Fibroblast of lung (primary cell): ENCODE measurements around the gene KIAA0232. TPM values are rescaled to one million over a fixed set of nuclear protein-coding genes. Genes with fewer than 3 reads are reported as not detected.

Source experiments
- DNase-seq, 2 donors: peaks; one replicate each; pipeline versions ENCODE4 v3.0.0 to v3.0.0-alpha.2; 2010; ENCODE audit warnings: low read depth in 2 of 2
- H2AFZ ChIP-seq: 2 replicates; pipeline ENCODE4 v1.5.1; 2012; ENCODE audit warnings: low read length, control low read depth, inconsistent platforms
- H3K27ac ChIP-seq: 2 replicates; pipeline ENCODE4 v1.5.1; 2011; ENCODE audit warnings: low read length, control low read depth; ENCODE audit not compliant: insufficient read depth
- H3K27me3 ChIP-seq: 2 replicates; pipeline ENCODE4 v1.5.1; 2011; ENCODE audit warnings: mild to moderate bottlenecking, low read length; ENCODE audit not compliant: control insufficient read depth, insufficient read depth
- H3K36me3 ChIP-seq: 2 replicates; pipeline ENCODE4 v1.5.1; 2011; ENCODE audit warnings: low read length; ENCODE audit not compliant: control insufficient read depth, insufficient read depth
- H3K4me1 ChIP-seq: 2 replicates; pipeline ENCODE4 v1.5.1; 2011; ENCODE audit warnings: low read length; ENCODE audit not compliant: control insufficient read depth, insufficient read depth; ENCODE audit errors: extremely low read depth
- H3K4me2 ChIP-seq: 2 replicates; pipeline ENCODE4 v1.5.1; 2011; ENCODE audit warnings: low read length, control low read depth; ENCODE audit not compliant: insufficient read depth; ENCODE audit errors: extremely low read depth
- H3K4me3 ChIP-seq, 4 experiments: fragments of 200-600 bp in 1 of 4; sonication (generic) in 1 of 4; replicated peaks in 1 of 4; 2 replicates each; pipeline ENCODE4 v1.5.1; 2011 to 2016; ENCODE audit warnings: low read length in 4 of 4, low read depth in 3 of 4, mild to moderate bottlenecking in 3 of 4, control low read depth in 2 of 4, inconsistent platforms in 1 of 4, mixed read lengths in 1 of 4; ENCODE audit not compliant: insufficient read depth in 1 of 4; ENCODE audit errors: control extremely low read depth in 1 of 4
- H3K79me2 ChIP-seq: 2 replicates; pipeline ENCODE4 v1.5.1; 2012; ENCODE audit warnings: mild to moderate bottlenecking, low read length, inconsistent platforms; ENCODE audit not compliant: control insufficient read depth, insufficient read depth
- H3K9ac ChIP-seq: 2 replicates; pipeline ENCODE4 v1.5.1; 2011; ENCODE audit warnings: mild to moderate bottlenecking, low read length, control low read depth; ENCODE audit not compliant: insufficient read depth
- H3K9me3 ChIP-seq: 2 replicates; pipeline ENCODE4 v1.5.1; 2012; ENCODE audit warnings: low read depth, low read length; ENCODE audit not compliant: control insufficient read depth, insufficient read depth
- H4K20me1 ChIP-seq: 2 replicates; pipeline ENCODE4 v1.5.1; 2011; ENCODE audit warnings: low read length; ENCODE audit not compliant: control insufficient read depth, insufficient read depth; ENCODE audit errors: extremely low read depth
- EZH2 ChIP-seq: IDR thresholded peaks from 2 replicates; pipeline ENCODE4 v1.5.1; 2012; ENCODE audit warnings: low read length, control low read depth, mild to moderate bottlenecking; ENCODE audit errors: missing control alignments
- polyA plus RNA-seq, 2 donors: library from polyadenylated mRNA; depleted of rRNA in 1 of 2; stranded (reverse) in 1 of 2; unstranded in 1 of 2; fragments of >200 nt; gene quantifications; 2 replicates each; pipeline ENCODE4 v1.2.1, GENCODE V29; 2011 to 2012; ENCODE audit warnings: missing spikeins in 1 of 2
- total RNA-seq: library from RNA; depleted of rRNA; stranded (reverse); fragments of >200 nt; gene quantifications from 2 replicates; pipeline ENCODE4 v1.2.1, GENCODE V29; 2014
- TF ChIP-seq, protein P1 (sequence below), 2 donors: IDR thresholded peaks in 1 of 2; conservative IDR thresholded peaks in 1 of 2; 1 replicate in 1 of 2; 2 replicates in 1 of 2; pipeline ENCODE4 v1.5.1; 2011 to 2012; ENCODE audit warnings: low read length in 2 of 2, control low read depth in 1 of 2, inconsistent platforms in 1 of 2, low read depth in 1 of 2, mild to moderate bottlenecking in 1 of 2

KIAA0232 gene
- total and polyA plus RNA-seq, 2 donors (not counting 1 experiment from before 2014, with no cell fraction given) = 18.0 to 18.8 TPM

DNA sequence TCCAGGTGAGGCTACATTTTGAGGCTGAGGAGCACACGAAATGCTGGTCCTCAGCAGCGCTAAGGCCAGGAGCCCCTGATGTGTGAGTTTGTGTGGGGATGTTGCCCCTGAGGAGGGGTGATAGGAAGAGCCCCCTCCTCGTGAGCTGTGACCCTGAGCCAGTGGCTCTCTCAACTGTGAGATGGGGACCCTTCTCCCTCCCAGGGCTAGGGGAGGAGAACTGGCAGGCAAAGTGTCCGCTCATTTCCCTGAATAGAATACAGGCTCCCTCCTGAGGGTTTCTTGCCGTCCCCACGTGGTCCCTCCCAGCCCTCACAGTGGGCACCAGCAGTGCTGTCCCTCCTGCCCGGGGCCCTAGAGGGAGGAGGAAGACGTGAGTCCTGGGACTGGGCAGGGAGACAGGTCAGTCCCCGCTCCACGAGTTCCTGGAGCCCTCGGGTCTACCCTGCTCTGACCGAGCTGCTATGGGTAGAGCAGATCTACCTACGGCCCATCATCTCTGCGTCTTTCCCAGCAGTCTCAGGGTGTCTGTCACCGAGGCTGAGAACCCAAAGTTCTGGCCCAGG is 106.1 kb downstream of the KIAA0232 start:
- Histone ChIP-seq H4K20me1 (no peaks in the 10 kb centered on the region), H3K27me3 (no peaks in the 10 kb centered on the region), H3K36me3 (no peaks in the 10 kb centered on the region), H2AFZ (no peak overlapping the region), H3K4me2 (no peak overlapping the region), H3K4me3 (no peak overlapping the region), H3K79me2 (no peaks in the 10 kb centered on the region), H3K9me3 (no peaks in the 10 kb centered on the region), H3K27ac (no peak overlapping the region), H3K9ac (no peak overlapping the region), H3K4me1 (peaks cover 23% of the 10 kb centered on the region)
- TF ChIP-seq, protein P1, sequence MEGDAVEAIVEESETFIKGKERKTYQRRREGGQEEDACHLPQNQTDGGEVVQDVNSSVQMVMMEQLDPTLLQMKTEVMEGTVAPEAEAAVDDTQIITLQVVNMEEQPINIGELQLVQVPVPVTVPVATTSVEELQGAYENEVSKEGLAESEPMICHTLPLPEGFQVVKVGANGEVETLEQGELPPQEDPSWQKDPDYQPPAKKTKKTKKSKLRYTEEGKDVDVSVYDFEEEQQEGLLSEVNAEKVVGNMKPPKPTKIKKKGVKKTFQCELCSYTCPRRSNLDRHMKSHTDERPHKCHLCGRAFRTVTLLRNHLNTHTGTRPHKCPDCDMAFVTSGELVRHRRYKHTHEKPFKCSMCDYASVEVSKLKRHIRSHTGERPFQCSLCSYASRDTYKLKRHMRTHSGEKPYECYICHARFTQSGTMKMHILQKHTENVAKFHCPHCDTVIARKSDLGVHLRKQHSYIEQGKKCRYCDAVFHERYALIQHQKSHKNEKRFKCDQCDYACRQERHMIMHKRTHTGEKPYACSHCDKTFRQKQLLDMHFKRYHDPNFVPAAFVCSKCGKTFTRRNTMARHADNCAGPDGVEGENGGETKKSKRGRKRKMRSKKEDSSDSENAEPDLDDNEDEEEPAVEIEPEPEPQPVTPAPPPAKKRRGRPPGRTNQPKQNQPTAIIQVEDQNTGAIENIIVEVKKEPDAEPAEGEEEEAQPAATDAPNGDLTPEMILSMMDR (conservative IDR thresholded peaks at IDR 0.05 in 1 of 2, IDR thresholded peaks at IDR 0.05 in 1 of 2; ENCODE audit: low read depth in 1 of 2, low read length in 2 of 2) = no peak
- no peak for TF ChIP-seq EZH2
- DNase-seq = no peak

DNA sequence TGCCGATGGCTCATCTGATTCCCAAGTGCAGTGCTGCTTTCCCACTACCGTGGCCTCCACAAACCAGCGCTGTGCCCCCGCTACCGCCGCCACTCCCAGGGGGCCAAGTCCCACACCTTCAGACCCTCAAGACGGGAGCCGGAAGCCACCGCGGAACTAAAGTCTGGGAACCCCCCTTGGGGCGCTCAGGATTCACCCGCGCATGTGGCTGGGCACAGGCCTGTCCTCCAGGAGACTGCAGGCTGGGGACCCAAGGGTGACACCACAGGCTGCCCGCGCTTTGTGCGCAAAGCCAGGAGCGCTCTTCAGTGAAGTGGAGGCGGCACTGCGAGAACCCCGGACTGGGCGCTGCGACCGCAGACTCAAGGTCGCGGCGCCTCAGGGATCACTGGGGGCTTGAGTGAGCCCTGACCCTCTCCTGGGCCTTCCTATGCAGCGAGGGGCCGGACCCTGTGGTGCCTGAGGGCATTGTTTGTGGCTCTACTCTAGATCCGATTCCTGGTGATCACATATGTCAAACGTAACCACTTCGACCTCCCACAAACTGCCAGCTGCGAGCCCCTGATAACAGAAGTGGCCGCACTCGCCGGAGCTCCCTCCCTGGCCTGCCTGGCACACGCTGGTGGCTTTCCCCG is 106.7 kb downstream of the KIAA0232 start:
- no peak overlapping the region for H2AFZ ChIP-seq

DNA sequence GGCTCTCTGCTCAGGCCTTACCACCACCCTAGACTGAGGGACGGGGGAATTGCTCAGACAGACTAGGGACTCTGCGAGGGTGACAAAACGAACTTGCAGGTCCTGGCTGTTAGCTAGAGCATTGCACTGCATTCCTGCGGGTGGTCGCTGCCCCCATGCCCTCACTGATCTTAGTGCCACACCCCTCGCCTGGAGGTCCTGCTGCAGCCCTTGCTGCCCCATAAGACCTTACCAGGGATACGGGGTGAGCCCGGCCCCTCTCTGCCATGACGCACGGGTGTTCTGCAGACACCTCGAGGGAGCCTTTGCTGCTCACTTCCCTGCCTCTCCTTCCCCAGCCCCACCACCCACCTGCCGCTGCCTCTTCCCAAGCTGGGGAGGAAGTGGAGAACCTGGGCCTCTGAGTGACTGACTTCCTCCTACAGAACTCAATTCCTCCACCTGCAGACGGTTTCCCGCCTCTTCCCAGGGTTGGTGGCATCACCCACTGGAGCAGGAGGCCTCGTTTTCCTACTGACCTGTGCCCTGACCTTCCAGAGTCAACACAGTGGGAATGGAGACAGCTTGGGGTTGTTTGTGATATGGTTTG is 107.3 kb downstream of the KIAA0232 start:
- Histone ChIP-seq H3K36me3 (no peaks in the 10 kb centered on the region), H3K4me3 (no peak overlapping the region), H3K4me2 (no peak overlapping the region), H3K4me1 (peaks cover 23% of the 10 kb centered on the region), H3K79me2 (no peaks in the 10 kb centered on the region), H4K20me1 (no peaks in the 10 kb centered on the region), H3K27ac (no peak overlapping the region), H3K27me3 (no peaks in the 10 kb centered on the region), H3K9ac (no peak overlapping the region), H2AFZ (no peak overlapping the region), H3K9me3 (no peaks in the 10 kb centered on the region)
- DNase-seq = no peak
- TF ChIP-seq, protein P1 (conservative IDR thresholded peaks at IDR 0.05 in 1 of 2, IDR thresholded peaks at IDR 0.05 in 1 of 2; ENCODE audit: low read depth in 1 of 2, low read length in 2 of 2) = no peak
- TF ChIP-seq EZH2 = no peak

More for the DNA sequence above, 106.7 kb downstream of the KIAA0232 start:
- DNase-seq = no peak
- H3K4me2 ChIP-seq = no peak overlapping the region
- no peak overlapping the region for H3K27ac ChIP-seq
- TF ChIP-seq EZH2 = no peak
- TF ChIP-seq, protein P1 (conservative IDR thresholded peaks at IDR 0.05 in 1 of 2, IDR thresholded peaks at IDR 0.05 in 1 of 2; ENCODE audit: low read depth in 1 of 2, low read length in 2 of 2) = no peak
- no peaks in the 10 kb centered on the region for H3K9me3 ChIP-seq
- H3K4me3 ChIP-seq = no peak overlapping the region
- H3K79me2 ChIP-seq = no peaks in the 10 kb centered on the region
- H3K4me1 ChIP-seq = peaks cover 23% of the 10 kb centered on the region
- H3K9ac ChIP-seq = no peak overlapping the region
- H4K20me1 ChIP-seq = no peaks in the 10 kb centered on the region
- no peaks in the 10 kb centered on the region for H3K27me3 ChIP-seq
- no peaks in the 10 kb centered on the region for H3K36me3 ChIP-seq
